PC-3 (cell line): ENCODE data around the gene LY86. TPM values are rescaled to one million over a fixed set of nuclear protein-coding genes. Genes with fewer than 3 reads are reported as not detected.

Experiments used
- ATAC-seq: fragments of 200-7000 bp; cut with Tn5 transposase; 2 replicates; pipeline ENCODE4 v1.9.1; 2020; ENCODE audit warnings: mild to moderate bottlenecking, moderate library complexity
- BruUV-seq: library from RNA; stranded (reverse); fragments of 400-500 nt; replicated peaks from 2 replicates; lab custom pipeline; 2021; lab: Mats Ljungman, UMichigan
- CTCF ChIA-PET: fragments of 300-600 bp; sonication (Branson Sonifier 250); formaldehyde crosslinking; loops from one replicate; lab custom pipeline; 2022; ENCODE audit warnings: antibody characterized with exemption; lab: Charles Lee
- POLR2A ChIA-PET: fragments of 300-600 bp; sonication (Branson Sonifier 250); formaldehyde crosslinking; loops from one replicate; lab custom pipeline; 2022; ENCODE audit warnings: antibody characterized with exemption; ENCODE audit not compliant: unreplicated experiment; lab: Charles Lee
- DNase-seq: peaks from one replicate; pipeline ENCODE4 v3.0.0-alpha.2; 2015
- H2AFZ ChIP-seq: fragments of 300-600 bp; sonication (generic); 2 replicates; pipeline ENCODE4 v1.6.0; 2016; ENCODE audit warnings: antibody characterized with exemption, low read length
- H3F3A ChIP-seq: fragments of 300-600 bp; sonication (generic); one replicate; pipeline ENCODE4 v1.6.0; 2017; ENCODE audit warnings: antibody characterized with exemption, low read length, control low read depth, mild to moderate bottlenecking; ENCODE audit not compliant: unreplicated experiment
- H3K27ac ChIP-seq: fragments of 300-600 bp; sonication (generic); 2 replicates; pipeline ENCODE4 v1.5.1; 2016; ENCODE audit warnings: mild to moderate bottlenecking, low read length
- H3K27me3 ChIP-seq: fragments of 300-600 bp; sonication (generic); 2 replicates; pipeline ENCODE4 v1.6.1; 2016; ENCODE audit warnings: low read length, mixed read lengths
- H3K36me3 ChIP-seq: fragments of 300-600 bp; sonication (generic); 2 replicates; pipeline ENCODE4 v1.6.1; 2016; ENCODE audit warnings: low read depth, mixed run types, low read length, mixed read lengths
- H3K4me1 ChIP-seq: fragments of 300-600 bp; sonication (generic); 2 replicates; pipeline ENCODE4 v1.5.1; 2016; ENCODE audit warnings: low read length; ENCODE audit not compliant: insufficient read depth
- H3K4me2 ChIP-seq: fragments of 300-600 bp; sonication (generic); 2 replicates; pipeline ENCODE4 v1.6.0; 2016; ENCODE audit warnings: low read length
- H3K4me3 ChIP-seq: fragments of 300-600 bp; sonication (generic); 2 replicates; pipeline ENCODE4 v1.5.1; 2016; ENCODE audit warnings: mild to moderate bottlenecking, low read length, mixed read lengths
- H3K79me2 ChIP-seq: fragments of 300-600 bp; sonication (generic); 2 replicates; pipeline ENCODE4 v1.6.1; 2017; ENCODE audit warnings: low read length, mixed read lengths
- H3K9ac ChIP-seq: fragments of 300-600 bp; sonication (generic); 2 replicates; pipeline ENCODE4 v1.6.0; 2016; ENCODE audit warnings: mild to moderate bottlenecking, low read length
- H3K9me2 ChIP-seq: fragments of 300-600 bp; sonication (generic); replicated peaks from 2 replicates; pipeline ENCODE4 v1.6.1; 2016; ENCODE audit warnings: mixed run types, low read length, mixed read lengths
- H3K9me3 ChIP-seq: fragments of 300-600 bp; sonication (generic); 2 replicates; pipeline ENCODE4 v1.6.1; 2016; ENCODE audit warnings: low read length, mixed read lengths
- H4K20me1 ChIP-seq: fragments of 300-600 bp; sonication (generic); 2 replicates; pipeline ENCODE4 v1.6.1; 2016; ENCODE audit warnings: low read length, mixed read lengths
- CTCF ChIP-seq: fragments of 300-600 bp; sonication (generic); conservative IDR thresholded peaks from 2 replicates; pipeline ENCODE4 v1.5.1; 2017; ENCODE audit warnings: antibody characterized with exemption, low read depth, mild to moderate bottlenecking, low read length
- EZH2 ChIP-seq: fragments of 300-600 bp; sonication (generic); IDR thresholded peaks from one replicate; pipeline ENCODE4 v1.6.1; 2017; ENCODE audit warnings: antibody characterized with exemption, mild to moderate bottlenecking, low read length; ENCODE audit not compliant: unreplicated experiment
- EZH2phosphoT487 ChIP-seq: fragments of 300-600 bp; sonication (generic); IDR thresholded peaks from 2 replicates; pipeline ENCODE4 v1.6.1; 2018; ENCODE audit warnings: mild to moderate bottlenecking, antibody characterized with exemption, low read length, borderline replicate concordance
- intact Hi-C: fragments of 100-400 bp; cut with micrococcal nuclease; formaldehyde crosslinking; loops from 2 replicates; pipeline ENCODE4 v1.9.0; 2023
- total RNA-seq: library from RNA; depleted of rRNA; stranded (reverse); fragments of >200 nt; gene quantifications from 2 replicates; pipeline ENCODE4 v1.2.3, GENCODE V29; 2014

The LY86 gene
- total RNA-seq, 1 experiment from 2014 or later, result not detected

GRCh38 chr6:6635291-6635690 is 46.8 kb downstream of the LY86 start:
- Histone ChIP-seq H3K9me3 (no peaks in the 10 kb centered on the region), H3K79me2 (no peaks in the 10 kb centered on the region), H3F3A (no peaks in the 10 kb centered on the region), H4K20me1 (no peaks in the 10 kb centered on the region), H3K4me2 (no peak overlapping the region), H3K4me1 (no peaks in the 10 kb centered on the region), H3K9ac (no peak overlapping the region), H2AFZ (no peak overlapping the region), H3K9me2 (no peaks in the 10 kb centered on the region), H3K4me3 (no peak overlapping the region), H3K27ac (no peak overlapping the region), H3K36me3 (no peaks in the 10 kb centered on the region), H3K27me3 (peaks cover 35% of the 10 kb centered on the region)
- ChIA-PET CTCF (no interaction called here), POLR2A (no interaction called here)
- TF ChIP-seq CTCF (no peak), EZH2 (no peak)
- DNase-seq, result no peak
- ATAC-seq, result no peak
- intact Hi-C loops, result no loop called here
- BruUV-seq, result no TSS peak

- intact Hi-C loops, result no loop called here
- POLR2A ChIA-PET, result no interaction called here
These were observed 47.3 kb downstream of the LY86 start for GRCh38 chr6:6635869-6636268.

GRCh38 chr6:6639572-6639971 is 51.1 kb downstream of the LY86 start:
- ATAC-seq (no peak), DNase-seq (no peak)
- Histone ChIP-seq H3K27me3 (peaks cover 45% of the 10 kb centered on the region), H3K9me2 (no peaks in the 10 kb centered on the region), H3K4me3 (no peak overlapping the region), H4K20me1 (no peaks in the 10 kb centered on the region), H3K4me1 (no peaks in the 10 kb centered on the region), H3F3A (no peaks in the 10 kb centered on the region), H3K9me3 (no peaks in the 10 kb centered on the region), H2AFZ (no peak overlapping the region), H3K27ac (no peak overlapping the region), H3K9ac (no peak overlapping the region), H3K4me2 (no peak overlapping the region), H3K79me2 (no peaks in the 10 kb centered on the region), H3K36me3 (no peaks in the 10 kb centered on the region)
- TF ChIP-seq CTCF (no peak), EZH2phosphoT487 (no peak), EZH2 (no peak)
- no TSS peak for BruUV-seq
- POLR2A ChIA-PET, result no interaction called here
- CTCF ChIA-PET, result no interaction called here
- intact Hi-C loops, result no loop called here

More at GRCh38 chr6:6635869-6636268, 47.3 kb downstream of the LY86 start:
- Histone ChIP-seq H3F3A (no peaks in the 10 kb centered on the region), H3K27me3 (peaks cover 34% of the 10 kb centered on the region), H3K27ac (no peak overlapping the region), H4K20me1 (no peaks in the 10 kb centered on the region), H2AFZ (no peak overlapping the region), H3K36me3 (no peaks in the 10 kb centered on the region), H3K9me2 (no peaks in the 10 kb centered on the region), H3K4me1 (no peaks in the 10 kb centered on the region), H3K9ac (no peak overlapping the region), H3K79me2 (no peaks in the 10 kb centered on the region), H3K4me2 (no peak overlapping the region), H3K9me3 (no peaks in the 10 kb centered on the region), H3K4me3 (no peak overlapping the region)
- BruUV-seq, result no TSS peak
- peak; percentile 15 for DNase-seq
- no peak for ATAC-seq
- no peak for TF ChIP-seq EZH2
- TF ChIP-seq CTCF, result no peak
- TF ChIP-seq EZH2phosphoT487, result no peak
- CTCF ChIA-PET, result no interaction called here
